ENCODE data around the gene SLC36A4.
A peak's percentile ranks its signal among the peaks of the same experiment; 100 is the strongest.

SLC36A4 gene

DNA sequence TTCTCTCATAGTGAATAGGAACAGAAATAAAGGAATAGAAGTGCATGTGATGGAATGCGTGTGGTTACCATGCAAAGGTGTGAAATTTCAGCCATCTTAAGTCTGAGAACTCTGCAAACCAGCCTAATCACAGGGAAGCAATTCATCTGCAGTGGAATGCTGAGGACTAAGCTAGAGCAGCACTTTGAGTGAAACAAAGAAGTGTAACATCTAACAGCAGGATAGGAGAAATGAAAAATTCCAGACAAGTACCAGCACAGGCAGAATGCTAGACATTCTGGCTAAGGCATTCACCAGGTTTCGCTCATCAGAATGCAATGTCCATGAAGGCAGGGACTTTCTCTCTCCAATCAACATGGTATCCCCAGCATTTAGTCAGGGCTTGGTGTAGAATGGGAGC, 41.2 kb upstream of the SLC36A4 start:
- Histone ChIP-seq H3K79me2 (ENCODE audit: insufficient read depth, low read length) (no peaks in the 10 kb centered on the region), H4K20me1 (ENCODE audit: insufficient read depth, low read length, poor library complexity, severe bottlenecking) (no peaks in the 10 kb centered on the region), H3K9me3 (ENCODE audit: insufficient read depth, low read depth, low read length) (no peaks in the 10 kb centered on the region), H3F3A (ENCODE audit: low read depth) (no peaks in the 10 kb centered on the region), H3K9me2 (replicated peaks; ENCODE audit: low read depth, low read length) (no peaks in the 10 kb centered on the region), H3K4me2 (ENCODE audit: low read depth, low read length, poor library complexity, severe bottlenecking) (no peak overlapping the region), H3K4me1 (ENCODE audit: insufficient read depth, low read length, poor library complexity, severe bottlenecking) (no peaks in the 10 kb centered on the region), H2AFZ (ENCODE audit: low read length) (no peak overlapping the region), H3K9ac (ENCODE audit: low read depth, low read length, poor library complexity, severe bottlenecking) (no peak overlapping the region), H3K36me3 (ENCODE audit: insufficient read depth, low read length) (no peaks in the 10 kb centered on the region), H3K27me3 (ENCODE audit: insufficient read depth, low read length, poor library complexity, severe bottlenecking) (no peaks in the 10 kb centered on the region), H3K4me3 (ENCODE audit: low read length, poor library complexity, severe bottlenecking) (no peak overlapping the region)
- no peak for TF ChIP-seq EZH2phosphoT487 (IDR thresholded peaks at IDR 0.05; ENCODE audit: borderline replicate concordance)
- TF ChIP-seq, protein P1, sequence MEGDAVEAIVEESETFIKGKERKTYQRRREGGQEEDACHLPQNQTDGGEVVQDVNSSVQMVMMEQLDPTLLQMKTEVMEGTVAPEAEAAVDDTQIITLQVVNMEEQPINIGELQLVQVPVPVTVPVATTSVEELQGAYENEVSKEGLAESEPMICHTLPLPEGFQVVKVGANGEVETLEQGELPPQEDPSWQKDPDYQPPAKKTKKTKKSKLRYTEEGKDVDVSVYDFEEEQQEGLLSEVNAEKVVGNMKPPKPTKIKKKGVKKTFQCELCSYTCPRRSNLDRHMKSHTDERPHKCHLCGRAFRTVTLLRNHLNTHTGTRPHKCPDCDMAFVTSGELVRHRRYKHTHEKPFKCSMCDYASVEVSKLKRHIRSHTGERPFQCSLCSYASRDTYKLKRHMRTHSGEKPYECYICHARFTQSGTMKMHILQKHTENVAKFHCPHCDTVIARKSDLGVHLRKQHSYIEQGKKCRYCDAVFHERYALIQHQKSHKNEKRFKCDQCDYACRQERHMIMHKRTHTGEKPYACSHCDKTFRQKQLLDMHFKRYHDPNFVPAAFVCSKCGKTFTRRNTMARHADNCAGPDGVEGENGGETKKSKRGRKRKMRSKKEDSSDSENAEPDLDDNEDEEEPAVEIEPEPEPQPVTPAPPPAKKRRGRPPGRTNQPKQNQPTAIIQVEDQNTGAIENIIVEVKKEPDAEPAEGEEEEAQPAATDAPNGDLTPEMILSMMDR (conservative IDR thresholded peaks at IDR 0.05; ENCODE audit: low read length): no peak

DNA sequence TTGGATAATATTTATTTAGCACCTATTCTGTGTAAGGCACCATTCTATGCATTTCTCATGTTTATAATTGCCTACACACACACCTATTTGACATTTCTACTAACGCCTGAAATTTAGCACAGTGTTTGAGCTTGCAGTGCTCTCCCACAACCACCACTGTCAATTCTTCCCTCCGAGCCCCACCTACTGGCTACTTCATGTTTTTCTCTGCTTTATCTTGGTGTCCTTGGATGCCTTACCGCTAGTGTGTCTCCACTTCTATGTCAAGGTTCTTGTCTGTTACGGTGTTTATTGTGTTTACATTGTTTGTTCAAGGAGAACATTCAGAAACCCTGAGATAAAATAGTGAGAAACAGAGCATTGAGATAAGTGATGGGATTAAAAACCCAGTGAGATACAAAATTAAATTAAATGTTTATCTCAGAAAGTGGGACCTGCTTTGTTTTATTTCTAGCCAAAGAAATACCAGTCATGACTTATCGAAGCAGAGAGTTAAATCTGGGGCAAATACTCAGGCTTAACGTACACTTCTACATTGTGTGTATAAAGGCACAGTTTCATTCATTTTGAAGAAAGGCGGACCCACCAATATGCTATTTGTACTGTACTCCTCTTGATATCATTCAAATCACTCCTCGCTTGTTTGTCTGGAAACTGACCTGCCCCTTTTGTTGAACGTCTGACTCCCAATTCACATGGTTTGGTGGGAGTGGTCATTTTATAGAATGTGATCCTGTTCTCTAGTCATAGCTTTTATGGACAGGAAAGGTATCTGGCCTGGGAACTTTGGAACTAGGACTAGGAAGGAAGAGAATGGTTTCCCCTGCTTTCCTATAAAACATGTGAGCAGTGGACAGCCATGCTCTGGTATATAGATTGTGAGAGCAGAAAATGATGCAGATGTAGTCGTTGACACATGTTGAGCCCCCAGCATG, 39.2 kb upstream of the SLC36A4 start:
- Histone ChIP-seq H3K79me2 (ENCODE audit: insufficient read depth, low read length) (no peaks in the 10 kb centered on the region), H3K27me3 (ENCODE audit: insufficient read depth, low read length, poor library complexity, severe bottlenecking) (no peaks in the 10 kb centered on the region), H3F3A (ENCODE audit: low read depth) (no peaks in the 10 kb centered on the region), H3K9ac (ENCODE audit: low read depth, low read length, poor library complexity, severe bottlenecking) (no peak overlapping the region), H3K4me2 (ENCODE audit: low read depth, low read length, poor library complexity, severe bottlenecking) (no peak overlapping the region), H4K20me1 (ENCODE audit: insufficient read depth, low read length, poor library complexity, severe bottlenecking) (no peaks in the 10 kb centered on the region), H2AFZ (ENCODE audit: low read length) (no peak overlapping the region), H3K9me3 (ENCODE audit: insufficient read depth, low read depth, low read length) (no peaks in the 10 kb centered on the region), H3K4me3 (ENCODE audit: low read length, poor library complexity, severe bottlenecking) (no peak overlapping the region), H3K4me1 (ENCODE audit: insufficient read depth, low read length, poor library complexity, severe bottlenecking) (no peaks in the 10 kb centered on the region), H3K36me3 (ENCODE audit: insufficient read depth, low read length) (no peaks in the 10 kb centered on the region), H3K9me2 (replicated peaks; ENCODE audit: low read depth, low read length) (no peaks in the 10 kb centered on the region)
- TF ChIP-seq, protein P1 (conservative IDR thresholded peaks at IDR 0.05; ENCODE audit: low read length): peak; percentile 57
- TF ChIP-seq EZH2phosphoT487 (IDR thresholded peaks at IDR 0.05; ENCODE audit: borderline replicate concordance): no peak

GRCh38 chr11:93234602-93235207, 36.9 kb upstream of the SLC36A4 start:
- Histone ChIP-seq H3K4me2 (ENCODE audit: low read depth, low read length, poor library complexity, severe bottlenecking) (no peak overlapping the region), H2AFZ (ENCODE audit: low read length) (peak overlapping the region; percentile 86), H4K20me1 (ENCODE audit: insufficient read depth, low read length, poor library complexity, severe bottlenecking) (no peaks in the 10 kb centered on the region)

More at GRCh38 chr11:93234602-93235207, 36.9 kb upstream of the SLC36A4 start:
- Histone ChIP-seq H3K4me1 (ENCODE audit: insufficient read depth, low read length, poor library complexity, severe bottlenecking) (no peaks in the 10 kb centered on the region), H3K27me3 (ENCODE audit: insufficient read depth, low read length, poor library complexity, severe bottlenecking) (no peaks in the 10 kb centered on the region), H3K9me3 (ENCODE audit: insufficient read depth, low read depth, low read length) (no peaks in the 10 kb centered on the region), H3K9ac (ENCODE audit: low read depth, low read length, poor library complexity, severe bottlenecking) (no peak overlapping the region), H3K36me3 (ENCODE audit: insufficient read depth, low read length) (no peaks in the 10 kb centered on the region), H3F3A (ENCODE audit: low read depth) (no peaks in the 10 kb centered on the region), H3K79me2 (ENCODE audit: insufficient read depth, low read length) (no peaks in the 10 kb centered on the region), H3K9me2 (replicated peaks; ENCODE audit: low read depth, low read length) (no peaks in the 10 kb centered on the region), H3K4me3 (ENCODE audit: low read length, poor library complexity, severe bottlenecking) (no peak overlapping the region)
- TF ChIP-seq EZH2phosphoT487 (IDR thresholded peaks at IDR 0.05; ENCODE audit: borderline replicate concordance): no peak
- TF ChIP-seq, protein P1 (conservative IDR thresholded peaks at IDR 0.05; ENCODE audit: low read length): peak; percentile 94
